ENCODE measurements around the gene MLXIPL.
"Not testable (repeated sequence)": the region's sequence is repeated elsewhere in the genome, so short reads cannot be mapped to it uniquely, and the experiment has no call there.

The MLXIPL gene

GRCh38 chr7:73570521-73570920 lies 53.8 kb downstream of the MLXIPL start:
- no peak overlapping the region for H3K4me3 ChIP-seq
- TF ChIP-seq, protein P1, sequence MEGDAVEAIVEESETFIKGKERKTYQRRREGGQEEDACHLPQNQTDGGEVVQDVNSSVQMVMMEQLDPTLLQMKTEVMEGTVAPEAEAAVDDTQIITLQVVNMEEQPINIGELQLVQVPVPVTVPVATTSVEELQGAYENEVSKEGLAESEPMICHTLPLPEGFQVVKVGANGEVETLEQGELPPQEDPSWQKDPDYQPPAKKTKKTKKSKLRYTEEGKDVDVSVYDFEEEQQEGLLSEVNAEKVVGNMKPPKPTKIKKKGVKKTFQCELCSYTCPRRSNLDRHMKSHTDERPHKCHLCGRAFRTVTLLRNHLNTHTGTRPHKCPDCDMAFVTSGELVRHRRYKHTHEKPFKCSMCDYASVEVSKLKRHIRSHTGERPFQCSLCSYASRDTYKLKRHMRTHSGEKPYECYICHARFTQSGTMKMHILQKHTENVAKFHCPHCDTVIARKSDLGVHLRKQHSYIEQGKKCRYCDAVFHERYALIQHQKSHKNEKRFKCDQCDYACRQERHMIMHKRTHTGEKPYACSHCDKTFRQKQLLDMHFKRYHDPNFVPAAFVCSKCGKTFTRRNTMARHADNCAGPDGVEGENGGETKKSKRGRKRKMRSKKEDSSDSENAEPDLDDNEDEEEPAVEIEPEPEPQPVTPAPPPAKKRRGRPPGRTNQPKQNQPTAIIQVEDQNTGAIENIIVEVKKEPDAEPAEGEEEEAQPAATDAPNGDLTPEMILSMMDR (IDR thresholded peaks at IDR 0.05), result no peak
- DNase-seq (ENCODE audit: low spot score), result no peak
- no peak overlapping the region for H3K27ac ChIP-seq

GRCh38 chr7:73569042-73569608 lies 55.2 kb downstream of the MLXIPL start:
- no peak overlapping the region for H3K4me3 ChIP-seq
- H3K27ac ChIP-seq, result no peak overlapping the region
- DNase-seq (ENCODE audit: low spot score), result no peak
- TF ChIP-seq, protein P1 (IDR thresholded peaks at IDR 0.05), result no peak

DNA sequence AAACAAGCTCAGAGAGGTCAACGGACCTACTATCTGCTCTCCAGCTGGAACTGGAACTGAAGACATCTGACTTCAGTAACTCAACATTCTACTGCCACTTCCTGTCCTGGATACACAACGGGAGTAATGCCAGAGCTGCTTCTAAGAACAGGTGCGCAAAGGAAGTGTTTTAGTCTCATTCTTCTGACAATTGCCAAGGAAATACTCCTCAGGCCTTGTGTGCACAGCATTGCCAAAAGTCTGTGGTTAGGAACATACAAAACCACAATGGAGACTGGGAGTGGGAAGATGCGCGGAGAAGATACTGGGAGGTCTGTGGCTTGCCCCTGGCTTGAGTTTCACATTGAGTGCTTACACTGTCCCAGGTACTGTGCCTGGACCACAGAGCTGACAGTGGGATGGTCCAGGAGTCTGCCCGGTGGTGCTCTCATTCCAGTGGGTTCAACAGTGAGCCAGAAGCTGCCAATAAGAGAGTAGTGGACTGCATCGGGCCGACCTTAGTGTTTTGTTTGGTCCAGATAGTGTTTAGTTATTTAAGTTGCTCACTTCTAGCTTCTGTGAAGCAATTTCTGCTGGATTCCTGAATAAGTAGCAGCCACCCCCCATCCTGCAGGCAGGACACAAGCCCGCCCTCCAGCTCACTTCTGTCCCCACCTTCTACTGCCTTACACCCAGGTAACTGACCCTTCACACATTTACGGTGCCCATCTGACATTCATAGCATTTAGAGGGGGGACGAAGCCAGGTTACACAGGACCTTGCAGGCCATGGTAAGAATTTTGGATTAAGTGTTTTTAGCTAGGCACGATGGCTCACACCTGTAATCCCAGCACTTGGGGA lies 56.3 kb downstream of the MLXIPL start:
- no peak overlapping the region for H3K4me3 ChIP-seq
- no peak for DNase-seq (ENCODE audit: low spot score)
- TF ChIP-seq, protein P1 (IDR thresholded peaks at IDR 0.05), result no peak
- no peak overlapping the region for H3K27ac ChIP-seq

DNA sequence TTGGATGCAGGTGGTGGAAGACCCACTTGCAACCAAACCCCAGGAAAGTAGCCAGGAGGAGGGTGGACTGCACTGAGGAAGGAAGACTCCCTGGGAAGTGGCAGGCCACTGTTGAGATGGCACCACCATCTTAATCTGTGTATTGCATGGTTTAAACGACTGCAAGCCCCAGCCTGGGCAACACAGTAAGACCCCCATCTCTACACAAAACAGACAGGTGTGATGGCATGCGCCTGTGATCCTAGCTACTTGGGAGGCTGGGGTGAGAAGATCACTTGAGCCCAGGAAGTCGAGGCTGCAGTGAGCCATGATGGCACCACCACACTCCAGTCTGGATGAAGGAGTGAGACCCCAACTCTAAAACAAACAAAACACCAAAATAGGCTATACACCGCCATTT lies 57.2 kb downstream of the MLXIPL start:
- Histone ChIP-seq H3K4me3 (no peak overlapping the region), H3K27ac (no peak overlapping the region)
- no peak for DNase-seq (ENCODE audit: low spot score)
- TF ChIP-seq, protein P1 (IDR thresholded peaks at IDR 0.05), result no peak

DNA sequence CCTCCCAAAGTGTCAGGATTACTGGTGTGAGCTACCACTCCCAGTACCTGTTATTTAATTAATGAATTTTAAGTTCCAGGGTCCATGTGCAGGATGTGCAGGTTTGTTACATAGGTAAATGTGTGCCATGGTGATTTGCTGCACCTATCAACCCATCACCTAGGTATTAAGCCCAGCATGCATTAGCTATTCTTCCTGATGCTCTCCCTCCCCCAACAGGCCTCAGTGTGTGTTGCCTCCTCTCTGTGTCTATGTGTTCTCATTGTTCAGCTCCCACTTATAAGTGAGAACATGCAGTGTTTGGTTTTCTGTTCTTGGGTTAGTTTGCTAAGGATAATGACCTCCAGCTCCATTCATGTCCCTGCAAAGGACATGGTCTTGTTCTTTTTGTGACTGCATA lies 57.9 kb downstream of the MLXIPL start:
- not testable (repeated sequence) for H3K27ac ChIP-seq; DNase-seq (ENCODE audit: low spot score); H3K4me3 ChIP-seq

DNA sequence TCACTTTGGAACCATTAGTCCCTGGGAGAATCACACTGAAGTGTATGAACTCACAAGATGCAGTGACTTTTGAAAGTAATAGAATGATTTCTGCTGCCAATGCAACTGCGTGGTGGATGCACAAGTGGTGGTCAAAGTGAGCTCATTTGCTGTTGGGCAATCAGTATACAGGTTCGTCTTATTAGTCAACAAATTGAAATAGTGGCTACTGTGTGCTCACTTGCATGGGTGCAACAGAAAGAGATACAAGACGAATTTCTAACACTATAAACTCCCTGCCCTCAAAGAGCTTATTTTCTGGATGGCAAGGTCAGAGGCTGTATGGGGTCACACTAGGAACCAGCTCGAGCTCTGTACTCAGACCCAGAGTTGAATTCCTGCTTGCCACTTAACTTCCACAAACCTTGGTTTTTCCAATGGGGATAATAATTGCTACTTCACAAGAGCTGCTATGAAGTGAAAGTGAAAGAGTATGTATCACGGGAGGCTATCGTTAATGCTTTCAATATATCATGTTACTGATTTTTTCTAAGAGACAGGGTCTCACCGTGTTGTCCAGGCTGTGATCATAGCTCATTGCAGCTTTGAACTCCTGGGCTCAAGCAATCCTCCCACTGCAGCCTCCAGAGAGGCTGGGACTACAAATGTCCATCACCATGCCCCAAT lies 58.5 kb downstream of the MLXIPL start:
- H3K27ac ChIP-seq, result no peak overlapping the region
- DNase-seq (ENCODE audit: low spot score), result no peak
- TF ChIP-seq, protein P1 (IDR thresholded peaks at IDR 0.05), result no peak
- H3K4me3 ChIP-seq, result peak overlapping the region; percentile 14

GRCh38 chr7:73560109-73560835 lies 64.0 kb downstream of the MLXIPL start:
- TF ChIP-seq, protein P1 (IDR thresholded peaks at IDR 0.05), result no peak
- H3K27ac ChIP-seq, result no peak overlapping the region
- no peak for DNase-seq (ENCODE audit: low spot score)

More at GRCh38 chr7:73560109-73560835, 64.0 kb downstream of the MLXIPL start:
- H3K4me3 ChIP-seq, result no peak overlapping the region

Data from coronary artery (tissue), 2 donors.